ENCODE measurements around the gene PLIN5. TPM values are rescaled to one million over a fixed set of nuclear protein-coding genes. Genes with fewer than 3 reads are reported as not detected.

PLIN5 gene
- polyA plus RNA-seq, 1 donor from 2014 or later = 1.3 TPM

DNA sequence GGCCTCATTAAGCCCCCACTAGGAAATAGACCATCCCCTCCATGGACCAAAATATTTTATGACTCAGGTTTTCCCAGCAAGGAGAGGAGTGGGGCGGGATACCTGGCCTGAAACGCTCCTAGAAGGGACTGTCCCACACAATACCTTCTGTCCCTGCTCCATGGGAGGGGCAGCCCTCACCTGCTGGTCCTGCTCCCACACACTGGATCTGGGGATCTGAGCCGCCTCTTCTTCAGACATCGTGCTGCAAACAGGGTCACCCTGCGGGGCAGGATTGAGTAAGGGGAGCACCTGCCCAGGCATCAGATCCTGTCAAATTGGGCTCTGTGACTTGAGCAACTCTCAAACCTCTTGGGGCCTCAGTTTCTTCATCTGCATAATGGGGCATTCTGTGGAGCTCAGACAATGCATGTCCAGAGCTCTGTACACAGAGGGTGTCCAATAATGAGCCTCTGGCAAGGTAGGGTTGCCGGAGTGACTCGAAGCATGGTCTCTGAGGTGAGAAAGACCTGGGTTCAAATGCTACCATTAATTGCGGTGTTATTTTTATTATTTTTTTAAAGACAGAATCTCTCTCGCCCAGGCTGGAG is 1.1 kb downstream of the PLIN5 start:
- Histone ChIP-seq H3K79me2 (replicated peaks; ENCODE audit: insufficient read depth, low read length) (no peaks in the 10 kb centered on the region), H2AFZ (ENCODE audit: low read depth, low read length) (no peak overlapping the region), H3K9ac (ENCODE audit: low read length) (no peak overlapping the region), H3F3A (ENCODE audit: insufficient read depth, low read length, poor library complexity, severe bottlenecking) (no peaks in the 10 kb centered on the region), H3K4me3 (ENCODE audit: low read length) (no peak overlapping the region), H3K9me3 (ENCODE audit: low read length) (no peaks in the 10 kb centered on the region), H3K27me3 (ENCODE audit: insufficient read depth, low read depth, low read length) (no peaks in the 10 kb centered on the region), H3K27ac (ENCODE audit: low read length) (no peak overlapping the region), H3K9me2 (ENCODE audit: insufficient read depth, low read length) (no peaks in the 10 kb centered on the region), H3K4me2 (ENCODE audit: low read length) (no peak overlapping the region), H3K36me3 (ENCODE audit: insufficient read depth, low read length) (no peaks in the 10 kb centered on the region), H4K20me1 (ENCODE audit: insufficient read depth) (no peaks in the 10 kb centered on the region)
- TF ChIP-seq EP300 (conservative IDR thresholded peaks at IDR 0.05; ENCODE audit: poor library complexity, severe bottlenecking) (no peak), MXI1 (conservative IDR thresholded peaks at IDR 0.05; ENCODE audit: poor library complexity, severe bottlenecking) (no peak), POLR2AphosphoS5 (IDR thresholded peaks at IDR 0.05) (no peak), SMC3 (conservative IDR thresholded peaks at IDR 0.05; ENCODE audit: poor library complexity) (no peak), RAD21 (conservative IDR thresholded peaks at IDR 0.05) (no peak), EZH2 (IDR thresholded peaks at IDR 0.05; ENCODE audit: borderline replicate concordance, insufficient read depth, low read length, poor library complexity, severe bottlenecking) (no peak), TAF1 (IDR thresholded peaks at IDR 0.05; ENCODE audit: low read depth) (no peak)
- TF ChIP-seq, protein P1, sequence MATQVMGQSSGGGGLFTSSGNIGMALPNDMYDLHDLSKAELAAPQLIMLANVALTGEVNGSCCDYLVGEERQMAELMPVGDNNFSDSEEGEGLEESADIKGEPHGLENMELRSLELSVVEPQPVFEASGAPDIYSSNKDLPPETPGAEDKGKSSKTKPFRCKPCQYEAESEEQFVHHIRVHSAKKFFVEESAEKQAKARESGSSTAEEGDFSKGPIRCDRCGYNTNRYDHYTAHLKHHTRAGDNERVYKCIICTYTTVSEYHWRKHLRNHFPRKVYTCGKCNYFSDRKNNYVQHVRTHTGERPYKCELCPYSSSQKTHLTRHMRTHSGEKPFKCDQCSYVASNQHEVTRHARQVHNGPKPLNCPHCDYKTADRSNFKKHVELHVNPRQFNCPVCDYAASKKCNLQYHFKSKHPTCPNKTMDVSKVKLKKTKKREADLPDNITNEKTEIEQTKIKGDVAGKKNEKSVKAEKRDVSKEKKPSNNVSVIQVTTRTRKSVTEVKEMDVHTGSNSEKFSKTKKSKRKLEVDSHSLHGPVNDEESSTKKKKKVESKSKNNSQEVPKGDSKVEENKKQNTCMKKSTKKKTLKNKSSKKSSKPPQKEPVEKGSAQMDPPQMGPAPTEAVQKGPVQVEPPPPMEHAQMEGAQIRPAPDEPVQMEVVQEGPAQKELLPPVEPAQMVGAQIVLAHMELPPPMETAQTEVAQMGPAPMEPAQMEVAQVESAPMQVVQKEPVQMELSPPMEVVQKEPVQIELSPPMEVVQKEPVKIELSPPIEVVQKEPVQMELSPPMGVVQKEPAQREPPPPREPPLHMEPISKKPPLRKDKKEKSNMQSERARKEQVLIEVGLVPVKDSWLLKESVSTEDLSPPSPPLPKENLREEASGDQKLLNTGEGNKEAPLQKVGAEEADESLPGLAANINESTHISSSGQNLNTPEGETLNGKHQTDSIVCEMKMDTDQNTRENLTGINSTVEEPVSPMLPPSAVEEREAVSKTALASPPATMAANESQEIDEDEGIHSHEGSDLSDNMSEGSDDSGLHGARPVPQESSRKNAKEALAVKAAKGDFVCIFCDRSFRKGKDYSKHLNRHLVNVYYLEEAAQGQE (IDR thresholded peaks at IDR 0.05; ENCODE audit: borderline replicate concordance) = no peak
- TF ChIP-seq, protein P2, sequence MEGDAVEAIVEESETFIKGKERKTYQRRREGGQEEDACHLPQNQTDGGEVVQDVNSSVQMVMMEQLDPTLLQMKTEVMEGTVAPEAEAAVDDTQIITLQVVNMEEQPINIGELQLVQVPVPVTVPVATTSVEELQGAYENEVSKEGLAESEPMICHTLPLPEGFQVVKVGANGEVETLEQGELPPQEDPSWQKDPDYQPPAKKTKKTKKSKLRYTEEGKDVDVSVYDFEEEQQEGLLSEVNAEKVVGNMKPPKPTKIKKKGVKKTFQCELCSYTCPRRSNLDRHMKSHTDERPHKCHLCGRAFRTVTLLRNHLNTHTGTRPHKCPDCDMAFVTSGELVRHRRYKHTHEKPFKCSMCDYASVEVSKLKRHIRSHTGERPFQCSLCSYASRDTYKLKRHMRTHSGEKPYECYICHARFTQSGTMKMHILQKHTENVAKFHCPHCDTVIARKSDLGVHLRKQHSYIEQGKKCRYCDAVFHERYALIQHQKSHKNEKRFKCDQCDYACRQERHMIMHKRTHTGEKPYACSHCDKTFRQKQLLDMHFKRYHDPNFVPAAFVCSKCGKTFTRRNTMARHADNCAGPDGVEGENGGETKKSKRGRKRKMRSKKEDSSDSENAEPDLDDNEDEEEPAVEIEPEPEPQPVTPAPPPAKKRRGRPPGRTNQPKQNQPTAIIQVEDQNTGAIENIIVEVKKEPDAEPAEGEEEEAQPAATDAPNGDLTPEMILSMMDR (IDR thresholded peaks at IDR 0.05; ENCODE audit: poor library complexity, severe bottlenecking) = no peak

GRCh38 chr19:4533334-4533733 is 1.7 kb downstream of the PLIN5 start:
- Histone ChIP-seq H3F3A (ENCODE audit: insufficient read depth, low read length, poor library complexity, severe bottlenecking) (no peaks in the 10 kb centered on the region), H2AFZ (ENCODE audit: low read depth, low read length) (no peak overlapping the region), H3K4me2 (ENCODE audit: low read length) (no peak overlapping the region), H3K36me3 (ENCODE audit: insufficient read depth, low read length) (no peaks in the 10 kb centered on the region), H3K9me2 (ENCODE audit: insufficient read depth, low read length) (no peaks in the 10 kb centered on the region), H3K4me3 (ENCODE audit: low read length) (no peak overlapping the region), H3K27ac (ENCODE audit: low read length) (no peak overlapping the region), H3K27me3 (ENCODE audit: insufficient read depth, low read depth, low read length) (no peaks in the 10 kb centered on the region), H3K79me2 (replicated peaks; ENCODE audit: insufficient read depth, low read length) (no peaks in the 10 kb centered on the region), H4K20me1 (ENCODE audit: insufficient read depth) (no peaks in the 10 kb centered on the region), H3K9ac (ENCODE audit: low read length) (no peak overlapping the region), H3K9me3 (ENCODE audit: low read length) (no peaks in the 10 kb centered on the region)
- TF ChIP-seq SMC3 (conservative IDR thresholded peaks at IDR 0.05; ENCODE audit: poor library complexity) = no peak
- TF ChIP-seq, protein P2 (IDR thresholded peaks at IDR 0.05; ENCODE audit: poor library complexity, severe bottlenecking) = no peak
- TF ChIP-seq MXI1 (conservative IDR thresholded peaks at IDR 0.05; ENCODE audit: poor library complexity, severe bottlenecking) = no peak
- no peak for TF ChIP-seq TAF1 (IDR thresholded peaks at IDR 0.05; ENCODE audit: low read depth)

Data from neural cell (in vitro differentiated cells).